Neural progenitor cell (in vitro differentiated cells): ENCODE results near the gene HMGB1. TPM values are rescaled to one million over a fixed set of nuclear protein-coding genes. Genes with fewer than 3 reads are reported as not detected.

Source experiments
- DNase-seq: peaks from one replicate; pipeline ENCODE4 v3.0.0-alpha.2; 2016; ENCODE audit warnings: low spot score
- H2AFZ ChIP-seq: fragments of 200-600 bp; sonication (generic); replicated peaks from 2 replicates; pipeline ENCODE4 v1.6.1; 2016; ENCODE audit warnings: antibody characterized with exemption
- H3F3A ChIP-seq: fragments of 200-600 bp; sonication (generic); 2 replicates; pipeline ENCODE4 v1.6.1; 2016; ENCODE audit warnings: antibody characterized with exemption, low read depth
- H3K27ac ChIP-seq: fragments of 200-600 bp; sonication (generic); 2 replicates; pipeline ENCODE4 v1.5.1; 2016; ENCODE audit warnings: mild to moderate bottlenecking
- H3K27me3 ChIP-seq: fragments of 200-600 bp; sonication (generic); 2 replicates; pipeline ENCODE4 v1.6.1; 2016; ENCODE audit warnings: mild to moderate bottlenecking, moderate library complexity
- H3K36me3 ChIP-seq: fragments of 200-600 bp; sonication (generic); 2 replicates; pipeline ENCODE4 v1.5.1; 2016
- H3K4me1 ChIP-seq: fragments of 200-600 bp; sonication (generic); 2 replicates; pipeline ENCODE4 v1.6.1; 2016; ENCODE audit warnings: mixed run types
- H3K4me2 ChIP-seq: fragments of 200-600 bp; sonication (generic); 2 replicates; pipeline ENCODE4 v1.6.1; 2016
- H3K4me3 ChIP-seq: fragments of 200-600 bp; sonication (generic); 2 replicates; pipeline ENCODE4 v1.5.1; 2016
- H3K79me2 ChIP-seq: fragments of 200-600 bp; sonication (generic); 2 replicates; pipeline ENCODE4 v1.6.1; 2016; ENCODE audit warnings: low read depth
- H3K9ac ChIP-seq: fragments of 200-600 bp; sonication (generic); 2 replicates; pipeline ENCODE4 v1.6.1; 2016
- H3K9me3 ChIP-seq: fragments of 200-600 bp; sonication (generic); 2 replicates; pipeline ENCODE4 v1.5.1; 2016; ENCODE audit warnings: low read depth
- H4K20me1 ChIP-seq: fragments of 200-600 bp; sonication (generic); 2 replicates; pipeline ENCODE4 v1.6.1; 2016; ENCODE audit warnings: low read depth
- H3K27ac Mint-ChIP-seq: 3 replicates; pipeline ENCODE4 v1.8.0; 2021; ENCODE audit warnings: mixed read lengths
- H3K27me3 Mint-ChIP-seq: 2 replicates; pipeline ENCODE4 v1.8.0; 2022; ENCODE audit warnings: low read depth, mild to moderate bottlenecking, inconsistent platforms, moderate library complexity, mixed read lengths; ENCODE audit not compliant: insufficient read depth
- H3K36me3 Mint-ChIP-seq: 3 replicates; pipeline ENCODE4 v1.8.0; 2021; ENCODE audit warnings: mixed read lengths
- H3K4me1 Mint-ChIP-seq: 3 replicates; pipeline ENCODE4 v1.8.0; 2021; ENCODE audit warnings: mixed read lengths
- H3K4me3 Mint-ChIP-seq: 3 replicates; pipeline ENCODE4 v1.8.0; 2021; ENCODE audit warnings: mild to moderate bottlenecking, moderate library complexity, mixed read lengths
- H3K9me3 Mint-ChIP-seq: 3 replicates; pipeline ENCODE4 v1.8.0; 2020; ENCODE audit warnings: mixed read lengths
- CTCF ChIP-seq: fragments of 200-600 bp; sonication (generic); IDR thresholded peaks from 2 replicates; pipeline ENCODE4 v1.5.1; 2017; ENCODE audit warnings: antibody characterized with exemption, mild to moderate bottlenecking
- EZH2 ChIP-seq: fragments of 200-600 bp; sonication (generic); IDR thresholded peaks from 2 replicates; pipeline ENCODE4 v1.6.1; 2017; ENCODE audit warnings: antibody characterized with exemption, mild to moderate bottlenecking, moderate library complexity
- EZH2phosphoT487 ChIP-seq: fragments of 200-600 bp; sonication (generic); IDR thresholded peaks from 2 replicates; pipeline ENCODE4 v1.6.1; 2017; ENCODE audit warnings: antibody characterized with exemption
- total RNA-seq: library from RNA; depleted of rRNA; stranded (reverse); fragments of >200 nt; gene quantifications from 2 replicates; pipeline ENCODE4 v1.2.3, GENCODE V29; 2015; ENCODE audit warnings: low replicate concordance

HMGB1 gene
- total RNA-seq, 1 donor from 2014 or later, result 1,493 TPM

- H3K27me3 Mint-ChIP-seq, result no peaks in the 10 kb centered on the region
- no peak overlapping the region for H3K27ac Mint-ChIP-seq
- Histone ChIP-seq H3K27ac (no peak overlapping the region), H3K9me3 (no peaks in the 10 kb centered on the region), H3F3A (no peaks in the 10 kb centered on the region), H3K4me3 (no peak overlapping the region), H3K27me3 (no peaks in the 10 kb centered on the region), H3K36me3 (no peaks in the 10 kb centered on the region), H2AFZ (no peak overlapping the region), H3K4me2 (no peak overlapping the region), H3K4me1 (no peaks in the 10 kb centered on the region), H3K79me2 (no peaks in the 10 kb centered on the region), H3K9ac (no peak overlapping the region), H4K20me1 (no peaks in the 10 kb centered on the region)
- peaks cover 4% of the 10 kb centered on the region for H3K9me3 Mint-ChIP-seq
- TF ChIP-seq EZH2 (no peak), EZH2phosphoT487 (no peak), CTCF (no peak)
- no peak for DNase-seq
- no peaks in the 10 kb centered on the region for H3K4me1 Mint-ChIP-seq
- H3K4me3 Mint-ChIP-seq, result no peak overlapping the region
- H3K36me3 Mint-ChIP-seq, result no peaks in the 10 kb centered on the region
These were observed 35.7 kb downstream of the HMGB1 start for GRCh38 chr13:30429721-30430694.

DNA sequence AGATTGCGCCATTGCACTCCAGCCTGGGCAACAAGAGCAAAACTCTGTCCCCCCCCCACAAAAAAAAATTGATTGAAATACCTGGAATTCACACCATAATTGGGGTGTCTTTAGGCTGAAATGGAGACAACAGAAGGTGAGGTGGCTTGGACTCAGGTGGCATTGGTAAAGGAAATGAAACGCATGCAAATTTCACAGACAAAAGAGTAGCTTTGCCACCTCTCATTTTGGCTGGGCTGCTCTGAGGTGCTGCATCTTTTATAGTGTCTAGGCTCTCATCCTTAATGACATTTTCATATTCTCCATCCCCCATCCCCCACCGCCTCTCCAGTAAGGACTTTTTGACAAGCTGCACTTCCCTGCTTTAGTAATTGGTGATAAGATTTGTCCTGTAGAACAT, 36.5 kb downstream of the HMGB1 start:
- Histone ChIP-seq H3K4me2 (no peak overlapping the region), H2AFZ (no peak overlapping the region), H3K9ac (no peak overlapping the region), H3K79me2 (no peaks in the 10 kb centered on the region), H4K20me1 (no peaks in the 10 kb centered on the region), H3K27ac (no peak overlapping the region), H3K4me3 (no peak overlapping the region), H3K36me3 (no peaks in the 10 kb centered on the region), H3K9me3 (no peaks in the 10 kb centered on the region), H3F3A (no peaks in the 10 kb centered on the region), H3K4me1 (no peaks in the 10 kb centered on the region), H3K27me3 (peaks cover under 1% of the 10 kb centered on the region)
- H3K4me1 Mint-ChIP-seq, result no peaks in the 10 kb centered on the region
- no peak overlapping the region for H3K27ac Mint-ChIP-seq
- H3K9me3 Mint-ChIP-seq, result peaks cover 4% of the 10 kb centered on the region
- no peaks in the 10 kb centered on the region for H3K36me3 Mint-ChIP-seq
- no peak for DNase-seq
- no peak overlapping the region for H3K4me3 Mint-ChIP-seq
- no peaks in the 10 kb centered on the region for H3K27me3 Mint-ChIP-seq
- TF ChIP-seq EZH2phosphoT487 (no peak), CTCF (no peak), EZH2 (no peak)

GRCh38 chr13:30423891-30424290, 41.8 kb downstream of the HMGB1 start:
- no peak for TF ChIP-seq CTCF
- TF ChIP-seq EZH2phosphoT487, result no peak
- TF ChIP-seq EZH2, result no peak
- H2AFZ ChIP-seq, result no peak overlapping the region
- DNase-seq, result no peak
- no peaks in the 10 kb centered on the region for H3K9me3 ChIP-seq
- H3K4me1 ChIP-seq, result peaks cover 3% of the 10 kb centered on the region
- H3K36me3 ChIP-seq, result no peaks in the 10 kb centered on the region
- H3K9me3 Mint-ChIP-seq, result peaks cover 4% of the 10 kb centered on the region
- H3K27ac Mint-ChIP-seq, result no peak overlapping the region
- no peaks in the 10 kb centered on the region for H3K36me3 Mint-ChIP-seq
- H3K4me3 ChIP-seq, result no peak overlapping the region
- H4K20me1 ChIP-seq, result no peaks in the 10 kb centered on the region
- H3K27ac ChIP-seq, result no peak overlapping the region
- H3K9ac ChIP-seq, result no peak overlapping the region
- peaks cover 15% of the 10 kb centered on the region for H3K4me1 Mint-ChIP-seq
- peaks cover 17% of the 10 kb centered on the region for H3F3A ChIP-seq
- no peak overlapping the region for H3K4me2 ChIP-seq
- H3K4me3 Mint-ChIP-seq, result no peak overlapping the region
- peaks cover 14% of the 10 kb centered on the region for H3K27me3 Mint-ChIP-seq
- H3K79me2 ChIP-seq, result no peaks in the 10 kb centered on the region
- peaks cover 30% of the 10 kb centered on the region for H3K27me3 ChIP-seq
